GM21723 (cell line): ENCODE data around the gene NDUFA8.

Experiments used
- ATAC-seq: cut with Tn5 transposase; IDR thresholded peaks from one replicate; pipeline ENCODE4 v1.9.1; 2021; ENCODE audit warnings: mild to moderate bottlenecking, moderate library complexity; ENCODE audit not compliant: unreplicated experiment

The NDUFA8 gene

GRCh38 chr9:122138560-122139268 is 20.9 kb downstream of the NDUFA8 start:
- no peak for ATAC-seq

GRCh38 chr9:122135529-122135859 is 24.1 kb downstream of the NDUFA8 start:
- ATAC-seq: no peak

- no peak for ATAC-seq
Observed at GRCh38 chr9:122134822-122135528, 24.6 kb downstream of the NDUFA8 start.

- ATAC-seq: no peak
Observed at GRCh38 chr9:122133984-122134535, 25.5 kb downstream of the NDUFA8 start.

- ATAC-seq: no peak
Observed at GRCh38 chr9:122133263-122133983, 26.2 kb downstream of the NDUFA8 start.

- ATAC-seq: no peak
Observed at GRCh38 chr9:122132539-122132938, 27.0 kb downstream of the NDUFA8 start.

GRCh38 chr9:122131401-122132001 is 28.1 kb downstream of the NDUFA8 start:
- ATAC-seq: no peak

- ATAC-seq: no peak
Observed at GRCh38 chr9:122130837-122131236, 28.7 kb downstream of the NDUFA8 start.

- ATAC-seq: no peak
Observed at GRCh38 chr9:122129969-122130368, 29.6 kb downstream of the NDUFA8 start.

- ATAC-seq: no peak
Observed at GRCh38 chr9:122128969-122129343, 30.6 kb downstream of the NDUFA8 start.

GRCh38 chr9:122128007-122128968 is 31.3 kb downstream of the NDUFA8 start:
- ATAC-seq: no peak

- no peak for ATAC-seq
Observed at GRCh38 chr9:122127396-122127798, 32.2 kb downstream of the NDUFA8 start.

- ATAC-seq: no peak
Observed at GRCh38 chr9:122126331-122127261, 33.0 kb downstream of the NDUFA8 start.

- ATAC-seq: no peak
Observed at GRCh38 chr9:122125509-122126330, 33.9 kb downstream of the NDUFA8 start.

- ATAC-seq: no peak
Observed at GRCh38 chr9:122125158-122125508, 34.4 kb downstream of the NDUFA8 start.

- no peak for ATAC-seq
Observed at GRCh38 chr9:122124528-122124927, 35.1 kb downstream of the NDUFA8 start.

- ATAC-seq: no peak
Observed at GRCh38 chr9:122124048-122124447, 35.5 kb downstream of the NDUFA8 start.

GRCh38 chr9:122122903-122123632 is 36.5 kb downstream of the NDUFA8 start:
- peak; percentile 55 for ATAC-seq
